ENCODE data around the gene CTCF. TPM values are rescaled to one million over a fixed set of nuclear protein-coding genes. Genes with fewer than 3 reads are reported as not detected.
"Not testable (repeated sequence)": the region's sequence is repeated elsewhere in the genome, so short reads cannot be mapped to it uniquely, and the experiment has no call there.

CTCF gene
- total and polyA plus RNA-seq, 10 of the 15 experiments (the other 5 are each of a cell fraction or from before 2014, with no cell fraction given) = 9.1 to 55.0 (median 41.8) TPM

DNA sequence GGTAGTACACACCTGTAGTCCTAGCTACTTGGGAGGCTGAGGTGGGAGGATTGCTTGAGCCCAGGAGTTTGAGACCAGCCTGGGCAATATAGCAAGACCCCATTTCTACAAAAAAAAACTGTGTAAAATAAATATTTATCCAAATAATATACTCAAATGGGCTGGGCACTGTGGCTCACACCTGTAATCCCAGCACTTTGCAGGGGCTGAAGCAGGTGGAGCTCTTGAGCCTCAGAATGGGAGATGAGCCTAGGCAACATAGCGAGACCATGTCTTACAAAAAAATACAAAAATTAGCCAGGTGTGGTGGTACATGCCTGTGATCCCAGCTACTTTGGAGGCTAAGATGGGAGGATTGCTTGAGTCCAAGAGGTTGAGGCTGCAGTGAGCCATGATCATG lies 48.4 kb upstream of the CTCF start:
- ChIA-PET POLR2A (interaction anchor here (0.5 to 5.9 kb wide), 7 partner anchors 14 to 354 kb away, joined by 3 to 42 read pairs (median 4); partner anchors contain the start of genes ATP6V0D1, FBXL8 and TRADD), CTCF (interaction anchor here (0.5 to 14.1 kb wide), 27 partner anchors 8 to 776 kb away, joined by 3 to 453 read pairs (median 4); partner anchors contain the start of genes AGRP, ATP6V0D1, C16orf86 and CTCF)
- not testable (repeated sequence) for FAIRE-seq

DNA sequence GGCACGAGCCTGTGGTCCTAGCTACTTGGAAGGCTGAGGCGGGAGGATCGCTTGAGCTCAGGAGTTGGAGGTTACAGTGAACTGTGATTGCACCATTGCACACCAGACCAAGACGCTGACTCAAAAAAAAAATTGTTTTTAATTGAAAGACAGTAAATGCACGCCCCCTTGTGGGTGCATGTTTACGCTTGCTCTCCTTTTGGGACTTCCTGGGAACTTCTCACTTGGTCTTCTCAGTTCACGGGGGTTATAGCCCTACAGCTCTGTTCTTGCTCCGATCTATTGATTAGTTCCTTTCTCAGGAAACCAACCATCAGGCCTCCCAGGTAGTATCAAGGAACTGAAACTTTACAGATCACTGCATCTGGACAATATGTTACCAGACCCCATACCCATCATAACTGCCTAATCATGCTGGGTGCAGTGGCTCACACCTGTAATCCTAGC lies 47.9 kb upstream of the CTCF start:
- DNase-seq (ENCODE audit: low read depth, low spot score) (peak; percentile 90), FAIRE-seq (peak; percentile 23), ATAC-seq (peak; percentile 71)
- intact Hi-C loops (cut with micrococcal nuclease; ENCODE audit: unreplicated experiment) (loop anchor here (1.0 kb wide), 4 partner anchors 20 to 86 kb away; partner anchors contain the start of gene ATP6V0D1), in situ Hi-C loops (cut with MboI) (no loop called here)
- BruUV-seq (replicated peaks) = no TSS peak
- Histone ChIP-seq H3K9me3 (replicated peaks; ENCODE audit: control insufficient read depth, insufficient read depth, low read length) (no peaks in the 10 kb centered on the region), H4K20me1 (ENCODE audit: control insufficient read depth, insufficient read depth) (no peaks in the 10 kb centered on the region), H3K27ac (ENCODE audit: control insufficient read depth, insufficient read depth) (peak overlapping the region; percentile 38; the same call in 1 of the 2 replicates), H3K4me1 (ENCODE audit: control insufficient read depth, insufficient read depth, low read length) (peaks cover 45% of the 10 kb centered on the region), H2AFZ (ENCODE audit: control insufficient read depth, low read depth, low read length) (no peak overlapping the region), H3K4me3 (no peak overlapping the region), H3K36me3 (ENCODE audit: control insufficient read depth in 2 of 2, insufficient read depth in 2 of 2, low read length in 1 of 2) (no peaks in the 10 kb centered on the region), H3K79me2 (ENCODE audit: control insufficient read depth, insufficient read depth, low read length) (peaks cover 4% of the 10 kb centered on the region), H3K27me3 (replicated peaks in 1 of 2; ENCODE audit: control insufficient read depth in 2 of 2, insufficient read depth in 2 of 2, low read length in 1 of 2) (no peaks in the 10 kb centered on the region), H3K9ac (ENCODE audit: control insufficient read depth, insufficient read depth, low read length) (no peak overlapping the region; the same call in 1 of the 2 replicates), H3K4me2 (ENCODE audit: control insufficient read depth, insufficient read depth) (no peak overlapping the region)
- SMC1A ChIA-PET (ENCODE audit: uncharacterized antibody, unreplicated experiment) = interaction anchor here (0.6 to 5.9 kb wide), 16 partner anchors 8 to 331 kb away, joined by 3 to 92 read pairs (median 3); partner anchors contain the start of genes AGRP, ATP6V0D1 and FHOD1
- RAD21 ChIA-PET (ENCODE audit: unreplicated experiment) = interaction anchor here (0.7 to 8.8 kb wide), 21 partner anchors 8 to 270 kb away, joined by 3 to 172 read pairs (median 4); partner anchors contain the start of genes ACD, ATP6V0D1 and CARMIL2
- CTCF ChIA-PET = interaction anchor here (0.5 to 14.1 kb wide), 27 partner anchors 9 to 776 kb away, joined by 3 to 453 read pairs (median 4); partner anchors contain the start of genes AGRP, ATP6V0D1, C16orf86 and ENKD1
- POLR2A ChIA-PET = interaction anchor here (0.5 to 5.9 kb wide), 6 partner anchors 13 to 354 kb away, joined by 3 to 42 read pairs (median 4); partner anchors contain the start of genes ATP6V0D1, FBXL8 and TRADD
- WGBS (ENCODE audit: insufficient coverage, insufficient replicate concordance, low lambda C conversion rate, missing lambda C conversion rate) = 1% methylated on average over 8 of the region's 8 CpGs
- TF ChIP-seq CREM (IDR thresholded peaks at IDR 0.05; ENCODE audit: low read depth) = peak; percentile 19; the same call in 1 of the 2 replicates
- TF ChIP-seq RCOR1 (conservative IDR thresholded peaks at IDR 0.05; ENCODE audit: low read depth, low read length) = no peak
- TF ChIP-seq, protein P1, sequence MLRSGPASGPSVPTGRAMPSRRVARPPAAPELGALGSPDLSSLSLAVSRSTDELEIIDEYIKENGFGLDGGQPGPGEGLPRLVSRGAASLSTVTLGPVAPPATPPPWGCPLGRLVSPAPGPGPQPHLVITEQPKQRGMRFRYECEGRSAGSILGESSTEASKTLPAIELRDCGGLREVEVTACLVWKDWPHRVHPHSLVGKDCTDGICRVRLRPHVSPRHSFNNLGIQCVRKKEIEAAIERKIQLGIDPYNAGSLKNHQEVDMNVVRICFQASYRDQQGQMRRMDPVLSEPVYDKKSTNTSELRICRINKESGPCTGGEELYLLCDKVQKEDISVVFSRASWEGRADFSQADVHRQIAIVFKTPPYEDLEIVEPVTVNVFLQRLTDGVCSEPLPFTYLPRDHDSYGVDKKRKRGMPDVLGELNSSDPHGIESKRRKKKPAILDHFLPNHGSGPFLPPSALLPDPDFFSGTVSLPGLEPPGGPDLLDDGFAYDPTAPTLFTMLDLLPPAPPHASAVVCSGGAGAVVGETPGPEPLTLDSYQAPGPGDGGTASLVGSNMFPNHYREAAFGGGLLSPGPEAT (IDR thresholded peaks at IDR 0.05; ENCODE audit: low read depth) = no peak
- TF ChIP-seq, protein P2, sequence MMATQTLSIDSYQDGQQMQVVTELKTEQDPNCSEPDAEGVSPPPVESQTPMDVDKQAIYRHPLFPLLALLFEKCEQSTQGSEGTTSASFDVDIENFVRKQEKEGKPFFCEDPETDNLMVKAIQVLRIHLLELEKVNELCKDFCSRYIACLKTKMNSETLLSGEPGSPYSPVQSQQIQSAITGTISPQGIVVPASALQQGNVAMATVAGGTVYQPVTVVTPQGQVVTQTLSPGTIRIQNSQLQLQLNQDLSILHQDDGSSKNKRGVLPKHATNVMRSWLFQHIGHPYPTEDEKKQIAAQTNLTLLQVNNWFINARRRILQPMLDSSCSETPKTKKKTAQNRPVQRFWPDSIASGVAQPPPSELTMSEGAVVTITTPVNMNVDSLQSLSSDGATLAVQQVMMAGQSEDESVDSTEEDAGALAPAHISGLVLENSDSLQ (IDR thresholded peaks at IDR 0.05) = no peak
- TF ChIP-seq ATF7 (IDR thresholded peaks at IDR 0.05; ENCODE audit: low read depth) = 0 out of 2 replicates have a peak, but pooled peaks have one; percentile 10
- TF ChIP-seq HDAC2 (IDR thresholded peaks at IDR 0.05) = no peak
- 0 out of 2 replicates have a peak, but pooled peaks have one; percentile 28 for TF ChIP-seq GATAD2B (conservative IDR thresholded peaks at IDR 0.05; ENCODE audit: low read depth)
- TF ChIP-seq MEF2B (IDR thresholded peaks at IDR 0.05; ENCODE audit: partially characterized antibody, poor library complexity, severe bottlenecking) = peak; percentile 38
- peak; percentile 36; the same call in 1 of the 2 replicates for TF ChIP-seq EED (IDR thresholded peaks at IDR 0.05; ENCODE audit: low read depth)
- TF ChIP-seq ZSCAN29 (IDR thresholded peaks at IDR 0.05) = no peak
- TF ChIP-seq ZNF217 (IDR thresholded peaks at IDR 0.05) = no peak
- TF ChIP-seq, protein P3, sequence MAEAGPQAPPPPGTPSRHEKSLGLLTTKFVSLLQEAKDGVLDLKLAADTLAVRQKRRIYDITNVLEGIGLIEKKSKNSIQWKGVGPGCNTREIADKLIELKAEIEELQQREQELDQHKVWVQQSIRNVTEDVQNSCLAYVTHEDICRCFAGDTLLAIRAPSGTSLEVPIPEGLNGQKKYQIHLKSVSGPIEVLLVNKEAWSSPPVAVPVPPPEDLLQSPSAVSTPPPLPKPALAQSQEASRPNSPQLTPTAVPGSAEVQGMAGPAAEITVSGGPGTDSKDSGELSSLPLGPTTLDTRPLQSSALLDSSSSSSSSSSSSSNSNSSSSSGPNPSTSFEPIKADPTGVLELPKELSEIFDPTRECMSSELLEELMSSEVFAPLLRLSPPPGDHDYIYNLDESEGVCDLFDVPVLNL (IDR thresholded peaks at IDR 0.05; ENCODE audit: low read depth, low read length) = no peak

More for the DNA sequence above, 48.4 kb upstream of the CTCF start:
- H3K9ac ChIP-seq (ENCODE audit: control insufficient read depth, insufficient read depth, low read length); H3K9me3 ChIP-seq (replicated peaks; ENCODE audit: control insufficient read depth, insufficient read depth, low read length); BruUV-seq (replicated peaks); H3K27me3 ChIP-seq (replicated peaks in 1 of 2; ENCODE audit: control insufficient read depth in 2 of 2, insufficient read depth in 2 of 2, low read length in 1 of 2); H3K79me2 ChIP-seq (ENCODE audit: control insufficient read depth, insufficient read depth, low read length); H3K4me2 ChIP-seq (ENCODE audit: control insufficient read depth, insufficient read depth); ATAC-seq; H3K36me3 ChIP-seq (ENCODE audit: control insufficient read depth in 2 of 2, insufficient read depth in 2 of 2, low read length in 1 of 2); in situ Hi-C loops (cut with MboI); H4K20me1 ChIP-seq (ENCODE audit: control insufficient read depth, insufficient read depth); DNase-seq (ENCODE audit: low read depth, low spot score); H3K4me3 ChIP-seq: not testable (repeated sequence)
- ChIA-PET RAD21 (ENCODE audit: unreplicated experiment) (interaction anchor here (0.7 to 8.8 kb wide), 21 partner anchors 8 to 270 kb away, joined by 3 to 172 read pairs (median 4); partner anchors contain the start of genes ACD, ATP6V0D1 and CARMIL2), SMC1A (ENCODE audit: uncharacterized antibody, unreplicated experiment) (interaction anchor here (0.6 to 5.9 kb wide), 14 partner anchors 9 to 331 kb away, joined by 3 to 92 read pairs (median 3); partner anchors contain the start of genes AGRP, ATP6V0D1 and FHOD1)
- Histone ChIP-seq H3K4me1 (ENCODE audit: control insufficient read depth, insufficient read depth, low read length) (peaks cover 45% of the 10 kb centered on the region), H2AFZ (ENCODE audit: control insufficient read depth, low read depth, low read length) (peak overlapping the region; percentile 13), H3K27ac (ENCODE audit: control insufficient read depth, insufficient read depth) (peak overlapping the region; percentile 38)
- 53% methylated on average over 1 of the region's 1 CpG for WGBS (ENCODE audit: insufficient coverage, insufficient replicate concordance, low lambda C conversion rate, missing lambda C conversion rate)
- intact Hi-C loops (cut with micrococcal nuclease; ENCODE audit: unreplicated experiment) = loop anchor here (1.0 kb wide), 4 partner anchors 20 to 86 kb away; partner anchors contain the start of gene ATP6V0D1
